Transverse colon (tissue), 4 donors: ENCODE results near the gene PCDH12. TPM values are rescaled to one million over a fixed set of nuclear protein-coding genes. Genes with fewer than 3 reads are reported as not detected.
A peak's percentile ranks its signal among the peaks of the same experiment; 100 is the strongest.

Source experiments
- DNase-seq: peaks from one replicate; pipeline ENCODE4 v3.0.0-alpha.2; 2019
- H3K27ac ChIP-seq, 4 donors: fragments of 200-600 bp; sonication (generic); 2 replicates each; pipeline ENCODE4 v1.5.1; 2016 to 2018; ENCODE audit warnings: inconsistent platforms in 4 of 4
- H3K27me3 ChIP-seq: fragments of 200-600 bp; sonication (generic); 2 replicates; pipeline ENCODE4 v1.5.1; 2017; ENCODE audit warnings: inconsistent platforms
- H3K36me3 ChIP-seq, 4 donors: fragments of 200-600 bp; sonication (generic); 2 replicates each; pipeline ENCODE4 v1.5.1; 2017 to 2019; ENCODE audit warnings: inconsistent platforms in 4 of 4
- H3K4me1 ChIP-seq, 4 donors: fragments of 200-600 bp; sonication (generic); 2 replicates each; pipeline ENCODE4 v1.5.1; 2017 to 2020; ENCODE audit warnings: inconsistent platforms in 4 of 4
- H3K4me3 ChIP-seq, 4 donors: fragments of 200-600 bp; sonication (generic); 1 replicate in 1 of 4; 2 replicates in 3 of 4; pipeline versions ENCODE4 v1.5.1 to v1.6.1; 2017 to 2019; ENCODE audit warnings: inconsistent platforms in 4 of 4
- H3K9me3 ChIP-seq, 2 donors: fragments of 200-600 bp; sonication (generic); 2 replicates each; pipeline ENCODE4 v1.5.1; 2017 to 2019; ENCODE audit warnings: inconsistent platforms in 2 of 2
- CTCF ChIP-seq, 5 experiments: fragments of 200-600 bp in 3 of 5; fragments of 450-650 bp in 2 of 5; sonication (generic) in 3 of 5; IDR thresholded peaks; 1 replicate in 2 of 5; 2 replicates in 3 of 5; pipeline ENCODE4 v1.5.1; 2016 to 2017; ENCODE audit warnings: antibody characterized with exemption in 5 of 5, inconsistent platforms in 3 of 5, mild to moderate bottlenecking in 2 of 5, moderate library complexity in 1 of 5
- EP300 ChIP-seq: sonication (generic); formaldehyde crosslinking; IDR thresholded peaks from one replicate; pipeline ENCODE4 v1.6.1; 2017; ENCODE audit warnings: antibody characterized with exemption, low read depth
- POLR2A ChIP-seq: fragments of 450-650 bp; IDR thresholded peaks from one replicate; pipeline ENCODE4 v1.6.1; 2016; ENCODE audit warnings: antibody characterized with exemption, mild to moderate bottlenecking, moderate library complexity
- POLR2AphosphoS5 ChIP-seq, 3 donors: sonication (generic); formaldehyde crosslinking; IDR thresholded peaks; one replicate each; pipeline ENCODE4 v1.6.1; 2016; ENCODE audit warnings: antibody characterized with exemption in 3 of 3
- WGBS, 2 donors: methylation state at CpG; one replicate each; pipeline ENCODE4 v1.1.5; 2018; ENCODE audit warnings: low coverage in 1 of 2; 5-methylcytosine and 5-hydroxymethylcytosine counted together
- in situ Hi-C, 4 donors: fragments of 200-750 bp; cut with MboI; loops; one replicate each; pipeline versions ENCODE4 v1.15.0 to v1.15.1; 2017; ENCODE audit warnings: low sequenced_read_pairs in 3 of 4, low pct_ligation_motif_present in 1 of 4, low pct_unique_long_range_greater_than_20kb in 1 of 4
- intact Hi-C: fragments of 100-400 bp; cut with DNase I; formaldehyde crosslinking; loops from one replicate; pipeline ENCODE4 v1.15.1; 2023; ENCODE audit warnings: low total_unique reads
- total RNA-seq, 4 donors: library from RNA; depleted of rRNA; stranded (reverse); fragments of >200 nt; gene quantifications; one replicate each; pipeline ENCODE4 v1.1.0, GENCODE V29; 2016

PCDH12 gene
- total RNA-seq, 4 donors from 2014 or later, result 0.37 to 0.95 (median 0.68) TPM; not detected in 1

GRCh38 chr5:141969783-141970771 lies 12.1 kb upstream of the PCDH12 start:
- Histone ChIP-seq H3K9me3 (no peaks in the 10 kb centered on the region), H3K27me3 (no peaks in the 10 kb centered on the region), H3K4me1 (peaks cover 10 to 40% (median 18%) of the 10 kb centered on the region in 4 donors), H3K4me3 (peak overlapping the region; percentile 59 to 81 (median 62)), H3K27ac (peak overlapping the region; percentile 97 to 99 (median 98)), H3K36me3 (peaks cover 0 to 18% (median 5%) of the 10 kb centered on the region in 4 donors)
- in situ Hi-C loops, result loop anchor here in 1 of 4 donors (10.0 kb wide), 1 partner anchor 275 kb away; no protein-coding TSS in a partner anchor
- 51 to 70% methylated on average over 2 of the region's 2 CpGs for WGBS, 2 donors
- peak; percentile 31 for DNase-seq
- intact Hi-C loops, result no loop called here
- no peak for TF ChIP-seq CTCF (IDR thresholded peaks at IDR 0.05)
- TF ChIP-seq POLR2AphosphoS5 (IDR thresholded peaks at IDR 0.05), result peak in 2 of 3 donors; percentile 17 to 18
- no peak for TF ChIP-seq POLR2A
- TF ChIP-seq EP300, result no peak

- Histone ChIP-seq H3K36me3 (peaks cover 0 to 10% (median 2%) of the 10 kb centered on the region in 4 donors), H3K4me1 (peaks cover 10 to 32% (median 16%) of the 10 kb centered on the region in 4 donors), H3K4me3 (peak within 1 kb of the TSS; percentile 59 to 81 (median 62)), H3K9me3 (no peaks in the 10 kb centered on the region), H3K27me3 (no peaks in the 10 kb centered on the region), H3K27ac (peak within 1 kb of the TSS; percentile 97 to 99 (median 98))
- WGBS, 2 donors, result 1% methylated on average over 57 of the region's 63 CpGs; no CpG with 5 or more reads in 1 of the 2 donors
- in situ Hi-C loops, result loop anchor here in 1 of 4 donors (10.0 kb wide), 1 partner anchor 274 kb away; no protein-coding TSS in a partner anchor
- TF ChIP-seq CTCF (IDR thresholded peaks at IDR 0.05) (peak; percentile 97 to 99 (median 98)), POLR2A (peak; percentile 98), POLR2AphosphoS5 (IDR thresholded peaks at IDR 0.05) (peak; percentile 93 to 98 (median 96)), EP300 (no peak)
- intact Hi-C loops, result no loop called here
- DNase-seq, result peak; percentile 95
Observed at GRCh38 chr5:141968914-141969608, 11.1 kb upstream of the PCDH12 start, which contains the start of gene RNF14. Gene RNF14 (plus strand): TSS chr5:141969105. CDS start chr5:141973589, 4,484 bp downstream.

GRCh38 chr5:141966963-141967333 lies 8.9 kb upstream of the PCDH12 start:
- in situ Hi-C loops (loop anchor here in 1 of 4 donors (10.0 kb wide), 1 partner anchor 272 kb away; no protein-coding TSS in a partner anchor), intact Hi-C loops (no loop called here)
- no peak for DNase-seq
- Histone ChIP-seq H3K4me1 (peaks cover 10 to 24% (median 14%) of the 10 kb centered on the region in 4 donors), H3K9me3 (no peaks in the 10 kb centered on the region), H3K4me3 (no peak overlapping the region), H3K27me3 (no peaks in the 10 kb centered on the region), H3K36me3 (no peaks in the 10 kb centered on the region), H3K27ac (no peak overlapping the region)
- TF ChIP-seq CTCF (IDR thresholded peaks at IDR 0.05) (no peak), POLR2A (no peak), POLR2AphosphoS5 (IDR thresholded peaks at IDR 0.05) (no peak), EP300 (no peak)
- 90 to 92% methylated on average over 2 of the region's 2 CpGs for WGBS, 2 donors
